Liver (tissue), 2 donors: ENCODE data around the gene LZTS3.

Experiments
- CTCF ChIP-seq: fragments of 150-350 bp; IDR thresholded peaks from 2 replicates; pipeline ENCODE4 v1.5.1; 2017; ENCODE audit warnings: improper control_type of control experiment, low read depth, low read length; ENCODE audit not compliant: missing input control
- MAX ChIP-seq: IDR thresholded peaks from 2 replicates; pipeline ENCODE4 v1.6.1; 2016; ENCODE audit warnings: antibody characterized with exemption
- donor health status: healthy.

GRCh38 chr20:3146732-3147341, 26.5 kb downstream of the LZTS3 start:
- TF ChIP-seq CTCF: no peak
- TF ChIP-seq MAX: no peak
